Stimulated activated CD8-positive, alpha-beta memory T cell treated with anti-CD3 and anti-CD28 coated beads, Interleukin-7, amount 100 ng/mL, for 1 hour (primary cell): ENCODE results near the gene TCP11.
"Not testable (repeated sequence)": the region's sequence is repeated elsewhere in the genome, so short reads cannot be mapped to it uniquely, and the experiment has no call there.

Source experiments
- DNase-seq, 2 donors: peaks; one replicate each; pipeline ENCODE4 v3.0.0-alpha.2; 2020; ENCODE audit warnings: low read depth in 2 of 2

The TCP11 gene

DNA sequence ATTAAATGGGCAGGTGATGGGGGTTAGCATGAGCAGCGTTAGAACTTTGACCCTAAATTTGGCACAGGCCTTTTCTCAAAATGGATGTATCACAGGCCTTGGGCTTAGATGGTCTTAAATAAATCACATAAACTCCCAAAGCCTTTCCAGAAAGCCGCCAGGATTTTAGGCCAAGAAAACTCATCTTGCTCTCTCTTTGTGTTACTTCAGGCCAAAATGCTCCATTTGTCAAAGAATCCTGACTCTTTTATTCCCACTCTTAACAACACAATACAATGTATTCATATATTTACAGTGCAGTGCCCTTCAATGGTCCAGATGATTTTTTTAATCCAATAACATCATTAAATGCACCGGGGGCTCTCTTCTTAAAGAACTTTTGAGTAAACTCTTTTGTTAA is 5.9 kb upstream of the TCP11 start:
- DNase-seq = no peak

DNA sequence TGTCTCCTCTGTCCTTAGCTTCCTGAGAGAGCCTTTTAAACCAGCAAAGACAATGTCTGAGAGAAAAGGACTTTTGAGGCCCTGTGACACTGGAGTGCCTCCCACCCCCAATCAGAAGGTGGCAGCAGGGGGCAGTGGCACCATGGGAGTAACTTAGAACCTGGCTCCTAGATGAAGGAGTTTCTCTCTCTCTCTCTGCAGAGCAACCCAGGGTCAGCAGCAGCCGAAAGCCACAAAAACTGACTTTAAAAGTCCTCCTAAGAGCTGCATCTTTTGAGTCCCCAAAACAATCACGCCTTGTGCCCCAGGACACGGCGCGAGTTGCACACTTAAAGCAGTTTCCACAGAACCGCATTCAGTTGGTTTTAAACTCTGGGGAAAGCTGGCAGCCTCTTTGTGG is 5.3 kb upstream of the TCP11 start:
- DNase-seq = no peak

DNA sequence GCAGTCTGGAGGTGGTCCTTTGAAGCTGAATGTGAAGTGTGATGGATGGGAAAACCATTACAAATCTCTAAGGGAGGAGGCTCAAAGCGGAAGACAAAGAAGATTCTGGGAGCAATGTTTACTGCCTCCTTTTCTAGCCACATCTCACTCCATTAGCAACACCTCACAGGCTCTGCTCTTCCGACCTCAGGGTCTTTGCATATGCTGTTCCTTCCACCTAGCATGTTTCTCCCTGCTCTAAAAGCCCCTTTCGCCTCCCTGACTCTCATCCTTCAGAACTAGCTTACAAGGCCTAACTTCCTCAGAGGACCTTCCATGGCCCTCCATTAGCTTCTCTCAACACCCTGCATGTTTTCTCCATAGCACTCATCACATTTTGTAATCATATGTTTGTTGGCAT is 4.6 kb upstream of the TCP11 start:
- DNase-seq = no peak

DNA sequence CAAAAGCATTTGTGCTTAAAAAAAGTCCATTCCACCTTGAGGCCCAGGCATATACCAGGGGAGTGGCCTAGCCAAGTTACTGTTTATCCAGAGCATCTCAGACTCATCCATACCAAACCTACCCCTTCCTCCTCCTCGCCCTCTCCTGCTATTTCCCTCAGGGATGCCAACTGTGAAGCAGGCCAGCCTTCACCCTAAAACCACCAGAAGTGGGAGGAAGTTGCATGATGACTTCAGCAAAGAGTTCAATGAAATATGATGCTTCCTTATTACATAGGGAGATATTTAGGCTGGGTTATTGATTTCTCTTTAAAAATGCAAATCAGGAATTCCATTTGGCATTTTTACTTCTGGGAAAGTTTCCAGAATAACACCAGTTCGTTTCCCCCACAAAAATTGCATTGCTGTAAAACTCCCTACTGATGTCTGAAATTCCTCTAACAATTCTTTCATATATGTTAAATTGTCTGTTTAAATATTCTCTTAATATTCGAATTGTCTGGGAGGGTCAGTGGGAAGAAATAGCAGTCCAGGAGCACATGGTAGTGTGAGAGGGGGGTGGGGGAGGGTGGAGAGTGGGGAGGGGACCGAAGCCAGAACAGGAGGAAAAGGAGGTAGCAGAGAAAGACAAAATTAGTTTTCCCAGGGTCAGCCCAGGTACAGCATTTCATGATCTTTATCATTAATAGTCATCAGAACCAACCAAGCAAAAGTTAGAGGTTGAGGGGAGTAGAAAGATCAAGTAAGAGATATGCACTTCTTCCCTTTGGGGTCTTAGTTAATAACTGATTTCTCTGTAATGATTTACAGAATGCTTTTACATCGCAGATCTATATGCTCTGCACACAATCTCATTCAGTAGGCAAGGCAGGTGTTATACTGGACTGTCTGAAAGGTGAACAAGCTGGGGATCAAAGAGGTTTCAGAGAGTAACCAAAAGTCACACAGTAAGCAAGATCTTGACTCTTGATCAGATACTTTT is 1.7 kb upstream of the TCP11 start:
- DNase-seq = no peak

DNA sequence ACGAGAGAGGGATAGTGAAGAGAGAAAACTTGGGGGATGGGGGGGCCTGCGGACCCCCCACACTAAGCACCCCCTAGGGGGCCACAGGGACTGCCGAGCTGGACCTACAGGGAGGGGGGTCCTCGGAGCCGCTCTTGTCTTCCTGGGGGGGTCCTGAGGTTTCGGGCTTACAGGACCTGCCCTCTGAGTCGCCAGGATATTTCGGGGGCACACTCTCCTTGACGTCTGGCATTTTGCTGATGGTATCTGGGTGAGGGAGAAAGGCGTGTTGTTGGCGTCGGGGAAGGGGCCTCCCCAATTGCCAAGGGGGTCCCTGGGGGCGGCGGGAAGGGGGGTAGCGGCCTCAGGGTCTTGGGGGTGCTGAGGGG is 516 bp downstream of the TCP11 start:
- DNase-seq = no peak

DNA sequence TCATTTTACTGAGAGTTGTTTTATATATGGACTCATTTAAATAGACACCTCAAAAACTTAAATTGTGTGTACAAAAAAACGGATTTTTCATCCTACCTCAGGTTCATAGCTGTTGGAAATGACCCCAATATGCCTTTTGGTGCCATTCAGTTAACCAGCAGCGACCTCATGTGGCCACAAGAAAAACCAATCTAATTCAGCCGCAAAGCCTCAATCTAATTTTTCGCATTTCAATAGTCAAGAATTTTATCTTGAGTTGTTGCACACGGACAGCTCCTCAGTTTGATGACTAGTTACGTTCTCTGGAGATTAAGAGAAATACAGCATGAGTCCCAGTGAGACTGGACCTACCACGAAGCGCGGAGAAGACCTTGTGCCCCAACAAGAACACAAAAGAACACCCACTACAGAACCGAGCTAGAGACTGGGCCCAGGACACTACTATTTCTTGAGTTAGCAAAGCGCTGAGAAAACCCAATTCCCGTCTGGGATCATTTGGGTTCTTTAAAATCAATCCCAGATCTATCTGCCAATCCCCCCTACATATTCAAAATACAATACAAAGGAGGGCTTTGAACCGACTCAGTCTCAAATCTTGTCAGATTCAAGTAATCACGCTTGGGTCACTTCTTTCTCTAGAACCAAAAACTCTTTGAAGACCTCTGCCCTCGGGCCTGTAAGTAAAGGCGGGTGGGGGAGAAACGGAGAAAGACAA is 1.1 kb downstream of the TCP11 start:
- DNase-seq = peak in 1 of 2 donors; percentile 29

DNA sequence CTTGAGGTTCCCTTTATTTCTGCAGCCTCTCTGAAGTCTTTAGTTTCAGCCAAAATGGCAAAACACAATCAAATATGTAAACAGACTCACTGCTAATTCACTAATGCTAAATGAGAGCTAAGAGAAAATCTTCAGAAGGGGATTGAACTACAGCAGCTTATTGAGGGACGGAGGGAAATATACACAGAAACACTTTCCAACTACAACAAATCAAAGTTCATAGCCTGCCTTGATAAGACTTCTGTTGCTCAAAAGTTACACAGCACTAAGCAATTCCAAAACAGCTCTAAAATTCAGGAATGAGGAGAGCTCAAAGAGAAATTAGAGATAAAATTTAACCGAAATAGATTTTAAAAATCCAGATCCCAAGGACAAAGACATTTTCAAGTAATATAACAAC is 1.7 kb downstream of the TCP11 start:
- DNase-seq = no peak

DNA sequence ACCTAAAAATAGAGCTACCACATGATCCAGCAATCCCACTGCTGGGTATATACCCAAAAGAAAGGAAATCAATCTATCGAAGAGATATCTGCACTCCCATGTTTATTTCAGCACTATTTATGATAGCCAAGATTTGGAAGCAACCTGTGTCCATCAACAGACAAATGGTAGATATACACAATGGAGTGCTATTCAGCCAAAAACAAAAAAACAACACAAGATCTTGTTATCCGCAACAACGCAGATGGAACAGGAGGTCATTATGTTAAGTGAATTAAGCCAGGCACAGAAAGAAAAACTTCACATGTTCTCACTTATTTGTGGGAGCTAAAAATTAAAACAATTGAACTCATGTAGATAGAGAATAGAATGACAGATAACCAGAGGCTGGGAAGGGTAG is 2.9 kb downstream of the TCP11 start:
- DNase-seq = not testable (repeated sequence)

DNA sequence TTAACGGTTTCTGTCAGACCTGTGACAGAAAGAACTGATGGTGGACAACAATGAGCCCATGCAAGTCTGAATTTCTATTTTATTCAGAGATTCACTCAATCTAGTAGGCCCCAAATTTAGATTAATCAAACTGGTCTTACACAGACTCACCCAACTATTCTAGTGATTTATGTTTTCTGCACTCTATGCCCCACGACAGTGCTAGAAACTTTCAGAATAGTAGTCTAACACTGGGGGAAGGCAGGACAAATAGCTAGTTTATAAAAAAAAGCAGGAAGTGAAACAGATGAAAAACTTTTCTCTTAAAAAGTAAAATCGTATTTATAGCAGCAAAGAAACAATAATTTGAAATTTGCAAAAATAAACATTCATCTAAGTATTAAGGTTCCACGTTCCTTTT is 5.0 kb downstream of the TCP11 start:
- no peak for DNase-seq

DNA sequence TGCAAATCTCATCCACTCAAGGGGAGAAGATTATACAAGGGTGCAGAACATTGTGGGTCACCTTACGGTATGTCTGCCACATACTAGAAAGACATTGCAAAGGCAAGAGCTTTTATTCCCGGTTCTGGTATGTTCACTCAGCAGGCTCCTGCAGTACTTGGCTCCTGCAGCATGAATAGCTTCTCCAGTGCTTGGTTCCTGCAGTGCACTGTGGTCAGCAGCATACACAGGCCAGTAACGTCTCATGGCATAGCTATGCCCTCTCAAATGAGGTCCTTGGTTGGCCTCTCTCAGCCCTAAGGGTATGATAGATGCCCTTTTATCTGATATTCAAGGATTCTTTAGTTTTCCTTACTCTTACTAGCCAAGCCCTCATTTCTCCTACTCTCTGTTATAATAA is 12.6 kb downstream of the TCP11 start:
- DNase-seq = no peak

DNA sequence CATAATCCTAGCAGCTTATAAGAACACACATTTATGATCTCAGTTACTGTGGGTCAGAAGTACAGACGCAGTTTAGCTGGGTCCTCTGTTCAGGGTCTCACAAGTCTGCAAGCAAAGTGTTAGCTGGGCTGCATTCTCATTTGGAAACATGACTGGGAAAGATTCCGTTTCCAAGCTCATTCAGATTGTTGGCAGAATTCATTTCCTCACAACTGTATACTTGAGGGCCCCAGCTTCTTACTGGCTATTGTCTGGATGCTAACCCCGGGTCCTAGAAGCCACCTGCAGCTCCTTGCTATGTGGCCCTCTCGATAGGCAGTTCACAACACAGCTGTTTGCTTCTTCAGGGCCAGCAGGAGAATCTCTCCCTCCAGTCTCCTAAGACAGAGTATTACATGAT is 13.1 kb downstream of the TCP11 start:
- no peak for DNase-seq

DNA sequence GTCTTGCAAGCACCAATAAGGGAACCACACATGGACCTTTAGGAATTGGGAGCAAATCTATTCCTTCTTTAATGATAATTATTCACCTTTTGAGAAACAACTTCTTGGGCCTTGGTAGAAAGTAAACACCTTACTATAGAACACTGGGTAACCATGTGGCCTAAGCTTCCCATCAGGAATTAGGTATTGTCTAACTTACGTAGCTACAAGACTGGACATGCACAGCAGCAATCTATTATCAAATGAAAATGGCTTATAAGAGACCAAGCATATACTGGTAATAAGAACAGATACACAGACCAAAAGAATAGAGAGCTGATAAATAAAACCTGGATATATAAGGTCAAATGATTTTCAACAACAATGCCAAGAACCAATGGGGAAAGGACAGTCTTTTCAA is 16.8 kb downstream of the TCP11 start:
- no peak for DNase-seq

DNA sequence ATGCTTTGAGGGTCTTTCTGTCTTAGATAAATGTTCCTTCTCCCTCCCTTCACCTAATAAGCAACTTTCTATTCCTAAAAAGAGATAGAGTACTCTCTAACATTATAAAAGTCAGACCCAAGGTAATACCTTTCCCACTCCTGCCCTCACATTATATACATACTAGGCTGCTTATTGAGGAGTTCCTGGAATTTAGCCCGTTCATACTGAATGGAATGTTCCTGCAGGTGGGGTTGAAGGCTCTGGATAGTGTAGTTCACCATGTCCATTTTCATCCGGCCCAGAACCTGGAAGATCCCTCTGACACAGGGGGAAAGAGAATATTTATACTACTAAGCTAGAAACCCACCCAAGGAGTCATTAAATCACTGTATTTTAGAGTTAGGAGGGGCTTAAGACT is 20.4 kb downstream of the TCP11 start:
- no peak for DNase-seq

DNA sequence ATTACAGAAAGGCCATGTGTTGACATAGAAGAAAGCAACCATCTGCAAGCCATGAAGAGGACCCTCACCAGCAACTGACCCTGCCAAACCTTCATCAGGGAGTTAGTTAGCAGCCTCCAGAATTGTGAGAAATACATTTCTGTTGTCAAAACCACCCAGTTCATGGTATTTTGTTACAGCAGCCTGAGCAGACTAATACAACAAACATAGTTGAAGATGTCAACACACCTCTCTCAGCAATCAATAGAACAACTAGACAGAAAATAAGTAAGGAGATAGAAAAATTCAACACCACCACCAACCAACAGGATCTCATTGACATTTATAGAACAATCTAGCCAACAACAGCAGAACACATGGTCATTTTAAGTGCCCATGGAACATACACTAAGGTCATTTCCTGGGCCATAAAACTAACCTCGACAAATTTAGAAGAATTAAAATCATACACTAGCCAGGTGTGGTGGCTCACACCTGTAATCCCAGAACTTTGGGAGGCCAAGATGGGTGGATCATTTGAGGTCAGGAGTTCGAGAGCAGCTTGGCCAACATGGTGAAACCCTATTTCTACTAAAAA is 32.7 kb downstream of the TCP11 start:
- no peak for DNase-seq

DNA sequence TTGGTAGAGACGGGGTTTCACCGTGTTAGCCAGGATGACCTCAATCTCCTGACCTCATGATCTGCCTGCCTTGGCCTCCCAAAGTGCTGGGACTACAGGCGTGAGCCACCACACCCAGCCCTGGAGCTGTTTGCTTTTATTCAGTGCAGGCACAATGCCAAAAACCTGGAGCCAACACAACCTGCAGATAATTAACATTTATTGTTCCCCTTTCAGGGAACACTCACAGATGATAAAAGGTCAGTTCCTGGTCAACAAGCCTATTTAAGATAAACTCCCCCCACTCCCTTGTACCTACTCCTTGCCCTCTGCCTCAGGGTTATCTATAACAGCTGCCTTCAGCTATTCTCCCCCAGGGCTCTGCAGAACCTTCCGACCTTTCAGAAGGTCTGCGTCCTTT is 33.4 kb downstream of the TCP11 start:
- not testable (repeated sequence) for DNase-seq

DNA sequence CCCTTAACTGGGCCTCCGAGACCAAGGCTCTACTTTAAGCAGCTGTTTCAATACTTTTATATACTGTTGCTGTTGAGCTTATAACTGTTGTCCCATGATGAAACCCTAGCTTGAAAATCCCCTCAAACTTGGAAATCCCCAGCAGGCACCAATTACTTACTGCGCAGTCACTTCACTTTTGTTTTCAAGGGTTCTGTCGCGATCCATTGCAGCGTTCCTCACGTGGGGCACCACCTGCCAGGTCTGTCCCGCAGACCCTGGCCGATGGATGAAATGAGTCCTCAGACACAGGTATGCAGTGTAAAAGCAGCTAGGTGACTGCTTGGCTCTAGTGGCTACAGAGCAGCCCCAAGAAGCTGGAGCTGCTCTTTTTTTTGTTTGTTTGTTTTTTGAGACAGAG is 33.9 kb downstream of the TCP11 start:
- not testable (repeated sequence) for DNase-seq

DNA sequence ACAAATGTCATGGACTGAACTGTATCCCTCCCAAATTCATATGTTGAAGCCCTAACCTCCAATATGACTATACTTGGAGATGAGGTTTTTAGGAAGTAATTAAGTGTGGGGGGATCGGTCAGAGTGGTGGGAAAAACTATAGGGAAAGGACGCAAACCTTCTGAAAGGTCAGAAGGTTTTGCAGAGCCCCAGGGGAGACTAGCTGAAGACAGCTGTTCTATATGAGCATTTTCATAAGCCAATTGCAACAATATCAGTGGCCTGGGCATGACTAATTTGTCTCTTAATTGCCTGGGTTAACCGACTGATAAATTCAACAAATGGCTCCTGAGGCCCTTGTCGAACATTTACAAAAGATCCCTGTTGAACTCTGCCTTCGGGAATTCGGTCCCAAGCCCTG is 35.1 kb downstream of the TCP11 start:
- DNase-seq = not testable (repeated sequence)

DNA sequence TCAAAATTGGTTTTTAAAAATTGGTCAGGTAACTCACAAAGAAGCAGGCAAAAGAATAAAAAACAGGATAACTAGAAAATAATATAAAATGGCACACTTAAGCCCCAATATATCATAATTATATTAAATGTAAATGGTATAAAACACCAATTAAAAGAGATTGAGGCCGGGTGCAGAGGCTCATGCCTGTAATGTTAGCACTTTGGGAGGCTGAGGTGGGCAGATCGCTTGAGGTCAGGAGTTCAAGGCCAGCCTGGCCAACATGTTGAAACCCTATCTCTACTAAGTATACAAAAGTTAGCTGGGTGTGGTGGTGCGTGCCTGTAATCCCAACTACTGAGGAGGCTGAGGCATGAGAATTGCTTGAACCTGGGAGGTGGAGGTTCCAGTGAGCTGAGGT is 36.1 kb downstream of the TCP11 start:
- no peak for DNase-seq

DNA sequence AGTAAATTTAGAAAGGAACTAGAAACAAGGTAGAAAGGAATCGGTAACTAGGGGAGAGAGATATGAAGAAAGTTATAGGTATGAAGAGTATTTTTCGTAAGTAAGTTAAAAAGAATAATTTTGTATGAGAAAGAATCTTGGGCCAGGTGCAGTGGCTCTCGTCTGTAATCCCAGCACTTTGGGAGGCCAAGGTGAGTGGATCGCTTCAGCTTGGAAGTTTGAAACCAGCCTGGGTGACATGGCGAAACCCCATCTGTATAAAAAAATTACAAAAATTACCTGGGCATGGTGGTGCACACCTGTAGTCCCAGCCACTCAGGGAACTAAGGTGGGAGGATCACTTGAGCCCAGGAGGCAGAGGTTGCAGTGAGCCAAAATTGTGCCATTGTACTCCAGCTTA is 42.0 kb downstream of the TCP11 start:
- no peak for DNase-seq

DNA sequence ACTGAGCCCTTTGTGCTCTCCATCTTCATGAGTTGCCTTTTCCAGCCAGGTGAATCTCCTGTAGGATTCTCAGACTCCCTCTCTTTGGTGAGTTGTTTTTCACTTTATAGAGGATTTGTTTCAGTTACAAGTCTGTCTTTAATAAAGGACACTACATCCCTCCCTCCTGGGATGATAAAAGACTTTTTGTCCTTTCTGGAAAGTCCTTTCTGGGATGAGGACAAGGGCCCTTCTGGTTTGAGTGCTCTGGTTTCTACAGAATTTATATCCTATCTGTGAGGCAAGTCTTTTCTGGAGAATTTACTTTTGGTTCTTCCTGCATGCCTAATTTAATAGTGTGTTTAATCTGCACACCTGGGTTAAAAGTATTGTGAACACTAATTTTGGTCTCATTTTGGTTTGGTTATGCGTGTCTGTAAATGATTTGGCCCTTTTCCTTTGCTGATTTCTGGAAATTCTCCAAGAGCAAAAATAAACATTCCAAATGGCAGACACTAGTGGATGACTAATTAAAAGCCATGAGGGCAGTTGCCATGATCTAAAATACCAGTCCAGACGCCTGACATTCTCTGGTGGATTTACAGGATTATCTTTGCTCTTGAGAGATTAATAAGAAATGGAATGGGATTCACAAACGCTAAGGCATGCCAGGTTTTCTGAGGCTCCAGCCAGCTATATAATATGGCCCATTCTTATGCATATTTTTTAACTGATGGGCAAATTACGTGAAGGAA is 44.8 kb downstream of the TCP11 start:
- no peak for DNase-seq

DNA sequence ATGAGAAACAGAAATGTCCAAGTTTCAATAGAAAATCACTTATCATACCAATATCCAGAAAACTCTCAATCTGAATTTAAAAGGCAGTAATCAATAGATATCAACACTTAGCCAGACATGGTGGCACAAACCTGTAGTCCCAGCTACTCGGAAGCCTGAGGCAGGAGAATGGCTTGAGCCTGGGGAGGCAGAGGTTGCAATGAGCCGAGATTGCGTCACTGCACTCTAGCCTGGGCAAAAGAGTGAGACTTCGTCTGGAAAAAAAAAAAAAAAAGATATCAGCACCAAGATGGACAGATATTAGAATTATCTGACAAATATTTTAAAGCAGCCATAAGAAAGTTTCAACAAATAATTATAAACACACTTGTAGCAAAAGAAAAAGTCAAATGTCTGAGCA is 47.0 kb downstream of the TCP11 start:
- no peak for DNase-seq

DNA sequence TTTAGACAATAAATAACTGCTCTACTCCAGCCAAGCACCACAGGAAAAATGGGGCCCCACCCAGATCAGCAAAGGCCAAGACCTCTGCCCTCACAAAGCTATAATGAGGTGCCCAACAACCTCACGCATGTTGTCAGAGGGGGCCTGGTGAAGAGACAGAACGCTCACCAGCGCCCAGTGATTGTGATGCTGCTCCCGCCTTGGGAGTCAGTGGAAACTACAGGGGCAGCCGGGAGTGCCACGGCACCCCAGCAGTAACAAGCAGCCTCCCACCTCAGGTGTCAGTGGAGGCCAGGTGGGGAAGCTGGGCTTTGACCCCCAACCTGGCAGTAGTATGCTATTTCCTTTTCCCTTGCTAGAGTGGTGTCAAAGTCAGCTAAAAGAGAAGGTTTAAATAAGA is 47.4 kb downstream of the TCP11 start:
- no peak for DNase-seq
